Limb (tissue), 2 donors: ENCODE measurements around the gene CRYGD.
A peak's percentile ranks its signal among the peaks of the same experiment; 100 is the strongest.

ENCODE experiments used
- DNase-seq, 2 donors: peaks; one replicate each; pipeline ENCODE4 v3.0.0-alpha.2; 2016; ENCODE audit errors: extremely low spot score in 2 of 2

The CRYGD gene

GRCh38 chr2:208086029-208086428 is 38.3 kb downstream of the CRYGD start:
- DNase-seq, result no peak

GRCh38 chr2:208083807-208084206 is 40.5 kb downstream of the CRYGD start:
- no peak for DNase-seq

DNA sequence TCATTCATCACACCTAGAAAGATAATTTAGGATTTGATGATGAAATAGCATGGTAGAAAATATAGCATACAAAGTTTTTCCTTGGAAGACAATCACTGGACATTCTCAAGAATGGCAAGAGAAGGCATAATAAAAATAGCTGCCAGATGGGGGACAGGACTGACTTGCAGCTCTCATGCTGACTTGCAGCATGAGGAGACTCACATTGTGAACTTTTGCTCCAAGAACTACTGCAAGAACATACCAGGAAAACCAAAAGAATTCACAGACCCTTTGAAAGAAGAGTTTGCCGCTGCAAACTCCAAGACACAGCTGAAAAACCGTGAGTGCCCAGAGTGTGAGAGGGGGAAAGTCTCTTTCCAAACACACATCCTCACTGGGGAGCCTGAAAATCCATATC is 47.0 kb downstream of the CRYGD start:
- DNase-seq, result no peak

DNA sequence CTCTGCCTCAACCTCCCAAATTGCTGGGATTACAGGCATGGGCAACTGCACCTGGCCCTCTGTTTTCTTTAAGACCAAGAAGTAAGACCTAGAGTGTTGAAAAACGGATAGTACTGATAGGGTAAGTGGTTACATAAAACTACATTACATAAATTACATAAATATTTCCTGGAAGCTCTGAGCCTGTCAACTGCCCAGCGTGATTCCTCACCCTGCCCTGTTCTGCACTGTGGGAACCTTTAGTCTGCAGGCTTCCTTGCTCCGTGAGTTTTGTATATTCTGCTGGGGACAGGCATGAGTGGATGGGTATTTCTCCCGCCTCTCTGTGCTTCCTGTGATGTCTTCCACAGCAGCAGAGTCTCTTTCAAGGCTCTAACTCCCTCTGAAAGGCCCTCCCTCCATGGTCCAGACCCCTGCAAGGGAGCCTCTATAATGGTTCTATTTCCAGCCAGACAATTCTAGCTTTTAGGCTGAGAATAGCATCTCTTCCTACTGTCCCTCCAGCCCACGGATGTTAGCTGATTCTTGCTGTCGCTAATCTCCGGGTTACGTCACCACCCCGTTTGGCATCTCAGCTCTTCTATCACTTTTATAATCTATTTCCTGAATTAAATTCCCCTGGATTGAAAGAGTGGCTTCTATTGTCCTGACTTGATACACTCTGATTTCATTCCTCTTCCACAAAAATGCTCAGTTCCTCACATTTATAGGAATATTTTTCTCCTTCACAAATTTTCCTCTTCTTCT is 49.5 kb downstream of the CRYGD start:
- no peak for DNase-seq

GRCh38 chr2:208072250-208072892 is 52.0 kb downstream of the CRYGD start:
- DNase-seq, result peak; percentile 59 to 77
